Measurements from ENCODE around the gene GALNT2. TPM values are rescaled to one million over a fixed set of nuclear protein-coding genes. Genes with fewer than 3 reads are reported as not detected.

The GALNT2 gene
- total and polyA plus RNA-seq, 2 of the 13 experiments (the other 11 are each of a cell fraction or from before 2014, with no cell fraction given), result 39.3 to 39.6 TPM

DNA sequence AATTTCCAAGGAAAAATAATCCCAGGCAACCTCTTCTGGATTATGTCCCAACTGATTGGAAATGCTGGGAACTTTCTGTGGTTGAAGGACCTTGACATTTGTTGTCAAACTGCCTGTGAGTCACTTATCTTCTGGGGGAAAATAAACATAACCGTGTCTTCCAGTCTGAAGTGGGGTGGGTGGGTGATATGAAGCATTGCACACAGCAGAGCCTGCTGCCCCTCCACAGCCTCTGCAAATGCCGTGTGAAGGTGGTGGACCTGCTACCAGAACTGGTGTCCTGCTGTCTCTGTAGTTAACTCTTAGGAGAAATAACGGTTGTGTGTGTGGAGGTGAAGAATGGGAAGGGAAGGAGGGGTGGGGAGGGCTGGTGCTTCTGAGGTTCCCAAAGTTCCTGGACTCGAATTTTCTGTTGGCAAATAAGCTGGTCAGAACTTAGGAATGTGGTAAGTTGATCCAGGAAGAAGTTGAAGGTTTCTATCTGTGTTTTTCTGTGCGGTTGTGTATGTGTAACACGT, 23.2 kb downstream of the GALNT2 start (continued):
- TF ChIP-seq, protein P1, sequence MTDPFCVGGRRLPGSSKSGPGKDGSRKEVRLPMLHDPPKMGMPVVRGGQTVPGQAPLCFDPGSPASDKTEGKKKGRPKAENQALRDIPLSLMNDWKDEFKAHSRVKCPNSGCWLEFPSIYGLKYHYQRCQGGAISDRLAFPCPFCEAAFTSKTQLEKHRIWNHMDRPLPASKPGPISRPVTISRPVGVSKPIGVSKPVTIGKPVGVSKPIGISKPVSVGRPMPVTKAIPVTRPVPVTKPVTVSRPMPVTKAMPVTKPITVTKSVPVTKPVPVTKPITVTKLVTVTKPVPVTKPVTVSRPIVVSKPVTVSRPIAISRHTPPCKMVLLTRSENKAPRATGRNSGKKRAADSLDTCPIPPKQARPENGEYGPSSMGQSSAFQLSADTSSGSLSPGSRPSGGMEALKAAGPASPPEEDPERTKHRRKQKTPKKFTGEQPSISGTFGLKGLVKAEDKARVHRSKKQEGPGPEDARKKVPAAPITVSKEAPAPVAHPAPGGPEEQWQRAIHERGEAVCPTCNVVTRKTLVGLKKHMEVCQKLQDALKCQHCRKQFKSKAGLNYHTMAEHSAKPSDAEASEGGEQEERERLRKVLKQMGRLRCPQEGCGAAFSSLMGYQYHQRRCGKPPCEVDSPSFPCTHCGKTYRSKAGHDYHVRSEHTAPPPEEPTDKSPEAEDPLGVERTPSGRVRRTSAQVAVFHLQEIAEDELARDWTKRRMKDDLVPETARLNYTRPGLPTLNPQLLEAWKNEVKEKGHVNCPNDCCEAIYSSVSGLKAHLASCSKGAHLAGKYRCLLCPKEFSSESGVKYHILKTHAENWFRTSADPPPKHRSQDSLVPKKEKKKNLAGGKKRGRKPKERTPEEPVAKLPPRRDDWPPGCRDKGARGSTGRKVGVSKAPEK (CRISPR knock-in tag; IDR thresholded peaks at IDR 0.05; ENCODE audit: borderline replicate concordance), result no peak
- TF ChIP-seq ZNF629 (CRISPR knock-in tag; conservative IDR thresholded peaks at IDR 0.05) (no peak), EZH2 (conservative IDR thresholded peaks at IDR 0.05; ENCODE audit: low read depth, low read length) (no peak), SOX5 (CRISPR knock-in tag; IDR thresholded peaks at IDR 0.05; ENCODE audit: borderline replicate concordance) (0 out of 2 replicates have a peak, but pooled peaks have one; percentile 24), XRCC5 (optimal IDR thresholded peaks at IDR 0.05; ENCODE audit: low read length) (peak; percentile 14), CERS6 (CRISPR knock-in tag; IDR thresholded peaks at IDR 0.05) (no peak), NFAT5 (CRISPR knock-in tag; IDR thresholded peaks at IDR 0.05) (no peak), NR2F1 (CRISPR knock-in tag; IDR thresholded peaks at IDR 0.05) (0 out of 4 replicates have a peak, but pooled peaks of 1 of the 2 experiments have one; percentile 27), EP300 (IDR thresholded peaks at IDR 0.05; ENCODE audit: low read depth in 2 of 2, low read length in 2 of 2) (peak in 1 of 2 experiments; percentile 56; a peak in 1 of 4 replicates), EP300 (CRISPR knock-in tag; IDR thresholded peaks at IDR 0.05; ENCODE audit: borderline replicate concordance) (no peak), SKI (IDR thresholded peaks at IDR 0.05; ENCODE audit: partially characterized antibody) (peak; percentile 22)
- TF ChIP-seq, protein P2, sequence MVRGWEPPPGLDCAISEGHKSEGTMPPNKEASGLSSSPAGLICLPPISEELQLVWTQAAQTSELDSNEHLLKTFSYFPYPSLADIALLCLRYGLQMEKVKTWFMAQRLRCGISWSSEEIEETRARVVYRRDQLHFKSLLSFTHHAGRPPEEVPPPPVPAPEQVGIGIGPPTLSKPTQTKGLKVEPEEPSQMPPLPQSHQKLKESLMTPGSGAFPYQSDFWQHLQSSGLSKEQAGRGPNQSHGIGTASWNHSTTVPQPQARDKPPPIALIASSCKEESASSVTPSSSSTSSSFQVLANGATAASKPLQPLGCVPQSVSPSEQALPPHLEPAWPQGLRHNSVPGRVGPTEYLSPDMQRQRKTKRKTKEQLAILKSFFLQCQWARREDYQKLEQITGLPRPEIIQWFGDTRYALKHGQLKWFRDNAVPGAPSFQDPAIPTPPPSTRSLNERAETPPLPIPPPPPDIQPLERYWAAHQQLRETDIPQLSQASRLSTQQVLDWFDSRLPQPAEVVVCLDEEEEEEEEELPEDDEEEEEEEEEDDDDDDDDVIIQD (CRISPR knock-in tag; IDR thresholded peaks at IDR 0.05; ENCODE audit: low read depth), result no peak
- TF ChIP-seq, protein P3, sequence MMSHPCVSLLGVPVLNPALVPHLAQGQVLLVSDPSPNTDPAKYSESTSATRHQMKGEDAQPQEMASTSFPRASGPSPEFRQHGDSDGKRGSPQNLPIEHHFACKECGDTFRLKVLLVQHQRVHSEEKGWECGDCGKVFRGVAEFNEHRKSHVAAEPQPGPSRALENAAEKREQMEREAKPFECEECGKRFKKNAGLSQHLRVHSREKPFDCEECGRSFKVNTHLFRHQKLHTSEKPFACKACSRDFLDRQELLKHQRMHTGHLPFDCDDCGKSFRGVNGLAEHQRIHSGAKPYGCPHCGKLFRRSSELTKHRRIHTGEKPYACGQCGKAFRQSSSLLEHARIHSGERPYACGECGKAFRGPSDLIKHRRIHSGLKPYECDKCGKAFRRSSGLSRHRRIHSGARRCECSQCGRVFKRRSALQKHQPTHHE (CRISPR knock-in tag; IDR thresholded peaks at IDR 0.05; ENCODE audit: borderline replicate concordance), result no peak
- TF ChIP-seq, protein P4, sequence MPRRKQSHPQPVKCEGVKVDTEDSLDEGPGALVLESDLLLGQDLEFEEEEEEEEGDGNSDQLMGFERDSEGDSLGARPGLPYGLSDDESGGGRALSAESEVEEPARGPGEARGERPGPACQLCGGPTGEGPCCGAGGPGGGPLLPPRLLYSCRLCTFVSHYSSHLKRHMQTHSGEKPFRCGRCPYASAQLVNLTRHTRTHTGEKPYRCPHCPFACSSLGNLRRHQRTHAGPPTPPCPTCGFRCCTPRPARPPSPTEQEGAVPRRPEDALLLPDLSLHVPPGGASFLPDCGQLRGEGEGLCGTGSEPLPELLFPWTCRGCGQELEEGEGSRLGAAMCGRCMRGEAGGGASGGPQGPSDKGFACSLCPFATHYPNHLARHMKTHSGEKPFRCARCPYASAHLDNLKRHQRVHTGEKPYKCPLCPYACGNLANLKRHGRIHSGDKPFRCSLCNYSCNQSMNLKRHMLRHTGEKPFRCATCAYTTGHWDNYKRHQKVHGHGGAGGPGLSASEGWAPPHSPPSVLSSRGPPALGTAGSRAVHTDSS (CRISPR knock-in tag; conservative IDR thresholded peaks at IDR 0.05), result no peak

Data from HepG2 (cell line).